Adrenal gland (tissue), 12 donors: Measurements from ENCODE around the gene PLEKHA7. TPM values are rescaled to one million over a fixed set of nuclear protein-coding genes. Genes with fewer than 3 reads are reported as not detected.

ENCODE experiments used
- DNase-seq, 7 donors: peaks; one replicate each; pipeline ENCODE4 v3.0.0-alpha.2; 2019 to 2020
- H3K27ac ChIP-seq, 5 donors: fragments of 200-600 bp; sonication (generic) in 4 of 5; 1 replicate in 3 of 5; 2 replicates in 2 of 5; pipeline versions ENCODE4 v1.5.1 to v1.8.0; 2016 to 2020; ENCODE audit warnings: mild to moderate bottlenecking in 1 of 5
- H3K27me3 ChIP-seq: fragments of 200-600 bp; 2 replicates; pipeline ENCODE4 v1.8.0; 2021
- H3K36me3 ChIP-seq, 2 donors: fragments of 200-600 bp; replicated peaks in 1 of 2; 1 replicate in 1 of 2; 2 replicates in 1 of 2; pipeline versions ENCODE4 v1.5.1 to v1.8.0; 2018 to 2022
- H3K4me1 ChIP-seq, 2 donors: fragments of 200-600 bp; replicated peaks in 1 of 2; 1 replicate in 1 of 2; 2 replicates in 1 of 2; pipeline versions ENCODE4 v1.5.1 to v1.8.0; 2018 to 2021
- H3K4me3 ChIP-seq, 4 donors: fragments of 200-600 bp; sonication (generic) in 3 of 4; one replicate each; pipeline ENCODE4 v1.5.1; 2016 to 2018
- H3K9me3 ChIP-seq, 3 donors: fragments of 200-600 bp; sonication (generic) in 1 of 3; replicated peaks in 1 of 3; 1 replicate in 2 of 3; 2 replicates in 1 of 3; pipeline versions ENCODE4 v1.5.1 to v1.8.0; 2016 to 2021
- POLR2A ChIP-seq, 2 donors: fragments of 450-650 bp; IDR thresholded peaks; one replicate each; pipeline ENCODE4 v1.6.1; 2017; ENCODE audit warnings: antibody characterized with exemption in 2 of 2, mild to moderate bottlenecking in 2 of 2, moderate library complexity in 1 of 2
- WGBS, 4 donors: extraction: QIAGEN DNeasy Blood & Tissue Kit in 2 of 4; methylation state at CpG; one replicate each; pipeline versions ENCODE4 v1.1.5 to v1.1.7; 2013 to 2017; 5-methylcytosine and 5-hydroxymethylcytosine counted together
- intact Hi-C, 2 donors: fragments of 100-400 bp; cut with DNase I; formaldehyde crosslinking; loops; one replicate each; pipeline versions ENCODE4 v1.14.1 to v1.15.0; 2022 to 2023
- polyA plus RNA-seq, 3 donors: library from polyadenylated mRNA; stranded (reverse); fragments of 200-250 nt in 2 of 3; fragments of 350-450 nt in 1 of 3; fragmentation: Illumina TruSeq in 1 of 3; extraction: RNeasy Lipid Tissue Mini Kit (QIAGEN cat#74804) in 1 of 3; gene quantifications; one replicate each; pipeline ENCODE4 v1.2.3, GENCODE V29; 2013 to 2014
- total RNA-seq, 9 donors: library from RNA; depleted of rRNA in 4 of 9; stranded (reverse); fragments of >200 nt in 4 of 9; fragments of 120-200 nt in 1 of 9; fragmentation: NEBNext Ultra II Directional in 1 of 9; extraction: Animal tissue kit (Norgen Biotek cat#: 25700) in 1 of 9; gene quantifications; one replicate each; pipeline versions ENCODE4 v1.1.0 to v1.2.4, GENCODE V29; 2013 to 2023
- TF ChIP-seq, protein P1 (sequence below), 6 experiments: fragments of 450-650 bp in 4 of 6; fragments of 200-600 bp in 2 of 6; sonication (generic) in 1 of 6; IDR thresholded peaks; 1 replicate in 5 of 6; 2 replicates in 1 of 6; pipeline versions ENCODE4 v1.5.1 to v1.8.0; 2016 to 2021; ENCODE audit warnings: antibody characterized with exemption in 6 of 6, mild to moderate bottlenecking in 2 of 6, moderate library complexity in 1 of 6
- donor health status: healthy with polysubstance abuse.
- donor health status: Bipolar disorder and iron deficiency.
- donor health status: DM: yes; HTN: yes; CAD: no.
- donor health status: DM: no; HTN: no; CAD: no.
- donor health status: DM: no; HTN: no; CAD: no.
- donor health status: DM: yes; HTN: yes; CAD: no.

PLEKHA7 gene
- total and polyA plus RNA-seq, 12 donors = 0.54 to 23.7 (median 2.7) TPM

DNA sequence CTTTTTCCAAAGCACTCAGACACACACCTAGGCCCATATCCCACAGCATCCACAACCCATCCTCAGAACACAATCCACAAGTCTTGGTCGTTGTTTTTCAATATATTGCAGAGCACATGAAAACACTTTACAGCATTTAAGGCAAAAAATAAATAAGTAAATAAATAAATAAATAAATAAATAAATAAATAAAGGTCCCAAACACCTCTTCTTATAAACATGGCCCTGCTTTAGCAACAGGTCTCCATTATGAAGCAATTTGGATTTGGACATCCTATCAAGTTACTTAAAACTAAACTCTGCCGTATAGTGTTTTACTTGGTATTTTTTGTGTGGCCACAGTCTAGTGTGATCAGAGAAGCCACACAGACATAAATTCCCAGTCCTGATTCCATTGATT, 10.7 kb upstream of the PLEKHA7 start:
- TF ChIP-seq, protein P1, sequence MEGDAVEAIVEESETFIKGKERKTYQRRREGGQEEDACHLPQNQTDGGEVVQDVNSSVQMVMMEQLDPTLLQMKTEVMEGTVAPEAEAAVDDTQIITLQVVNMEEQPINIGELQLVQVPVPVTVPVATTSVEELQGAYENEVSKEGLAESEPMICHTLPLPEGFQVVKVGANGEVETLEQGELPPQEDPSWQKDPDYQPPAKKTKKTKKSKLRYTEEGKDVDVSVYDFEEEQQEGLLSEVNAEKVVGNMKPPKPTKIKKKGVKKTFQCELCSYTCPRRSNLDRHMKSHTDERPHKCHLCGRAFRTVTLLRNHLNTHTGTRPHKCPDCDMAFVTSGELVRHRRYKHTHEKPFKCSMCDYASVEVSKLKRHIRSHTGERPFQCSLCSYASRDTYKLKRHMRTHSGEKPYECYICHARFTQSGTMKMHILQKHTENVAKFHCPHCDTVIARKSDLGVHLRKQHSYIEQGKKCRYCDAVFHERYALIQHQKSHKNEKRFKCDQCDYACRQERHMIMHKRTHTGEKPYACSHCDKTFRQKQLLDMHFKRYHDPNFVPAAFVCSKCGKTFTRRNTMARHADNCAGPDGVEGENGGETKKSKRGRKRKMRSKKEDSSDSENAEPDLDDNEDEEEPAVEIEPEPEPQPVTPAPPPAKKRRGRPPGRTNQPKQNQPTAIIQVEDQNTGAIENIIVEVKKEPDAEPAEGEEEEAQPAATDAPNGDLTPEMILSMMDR (IDR thresholded peaks at IDR 0.05) = no peak
- TF ChIP-seq POLR2A (IDR thresholded peaks at IDR 0.05) = no peak
- no peak overlapping the region for H3K27ac ChIP-seq
- H3K4me1 ChIP-seq = no peaks in the 10 kb centered on the region
- H3K4me3 ChIP-seq = no peak overlapping the region
- H3K36me3 ChIP-seq = no peaks in the 10 kb centered on the region
- WGBS, 4 donors = 85 to 94% (median 87%) methylated on average over 2 of the region's 2 CpGs
- intact Hi-C loops = no loop called here
- H3K9me3 ChIP-seq = no peaks in the 10 kb centered on the region
- DNase-seq = no peak
- no peaks in the 10 kb centered on the region for H3K27me3 ChIP-seq

DNA sequence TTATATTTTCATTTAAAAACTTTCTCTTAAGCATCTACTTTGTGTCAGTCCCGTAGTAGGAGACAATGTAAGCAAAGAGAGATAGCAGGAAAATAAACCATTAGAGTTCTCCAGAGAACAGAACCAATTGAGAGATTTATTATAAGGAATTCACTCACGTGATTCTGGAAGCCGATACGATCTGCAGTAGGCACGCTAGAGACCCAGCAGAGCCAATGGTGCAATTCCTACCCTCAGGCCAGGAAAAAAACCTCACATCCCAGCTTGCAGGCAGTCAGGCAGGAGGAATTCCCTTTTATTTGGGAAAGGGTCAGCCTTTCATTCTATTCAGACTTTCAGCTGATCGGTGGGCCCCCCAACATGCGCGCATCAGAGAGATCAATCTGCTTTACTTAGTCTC, 7.3 kb upstream of the PLEKHA7 start:
- 75 to 84% (median 82%) methylated on average over 8 of the region's 8 CpGs for WGBS, 4 donors
- intact Hi-C loops = no loop called here
- no peaks in the 10 kb centered on the region for H3K36me3 ChIP-seq

DNA sequence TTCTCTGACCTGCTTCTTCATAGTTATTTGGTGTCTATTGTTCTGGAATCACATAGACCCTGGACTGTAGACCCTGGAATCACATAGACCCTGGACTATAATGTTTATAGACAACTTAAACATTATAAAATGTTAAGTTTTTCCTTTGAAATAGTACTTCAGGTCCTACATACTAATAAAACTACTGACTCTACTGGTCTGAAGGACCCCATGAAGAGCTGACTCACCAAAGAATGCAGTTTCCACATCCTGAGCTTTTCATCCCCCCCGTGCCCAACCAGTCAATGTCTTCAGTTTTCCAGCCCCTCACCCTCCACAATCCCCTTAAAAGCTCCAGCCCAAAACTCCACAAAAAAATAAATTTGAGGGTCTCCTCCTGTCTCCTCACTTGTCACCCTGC, 6.6 kb upstream of the PLEKHA7 start:
- Histone ChIP-seq H3K4me1 (no peaks in the 10 kb centered on the region), H3K36me3 (no peaks in the 10 kb centered on the region), H3K27me3 (no peaks in the 10 kb centered on the region), H3K4me3 (no peak overlapping the region), H3K9me3 (no peaks in the 10 kb centered on the region), H3K27ac (no peak overlapping the region)
- DNase-seq = no peak
- intact Hi-C loops = no loop called here
- no peak for TF ChIP-seq POLR2A (IDR thresholded peaks at IDR 0.05)
- TF ChIP-seq, protein P1 (IDR thresholded peaks at IDR 0.05) = no peak
- WGBS, 4 donors = 84 to 92% (median 91%) methylated on average over 1 of the region's 1 CpG

More for the DNA sequence above, 7.3 kb upstream of the PLEKHA7 start:
- no peak overlapping the region for H3K27ac ChIP-seq
- H3K4me1 ChIP-seq = no peaks in the 10 kb centered on the region
- no peak overlapping the region for H3K4me3 ChIP-seq
- no peak for DNase-seq
- no peak for TF ChIP-seq POLR2A (IDR thresholded peaks at IDR 0.05)
- TF ChIP-seq, protein P1 (IDR thresholded peaks at IDR 0.05) = no peak
- H3K27me3 ChIP-seq = no peaks in the 10 kb centered on the region
- H3K9me3 ChIP-seq = no peaks in the 10 kb centered on the region

DNA sequence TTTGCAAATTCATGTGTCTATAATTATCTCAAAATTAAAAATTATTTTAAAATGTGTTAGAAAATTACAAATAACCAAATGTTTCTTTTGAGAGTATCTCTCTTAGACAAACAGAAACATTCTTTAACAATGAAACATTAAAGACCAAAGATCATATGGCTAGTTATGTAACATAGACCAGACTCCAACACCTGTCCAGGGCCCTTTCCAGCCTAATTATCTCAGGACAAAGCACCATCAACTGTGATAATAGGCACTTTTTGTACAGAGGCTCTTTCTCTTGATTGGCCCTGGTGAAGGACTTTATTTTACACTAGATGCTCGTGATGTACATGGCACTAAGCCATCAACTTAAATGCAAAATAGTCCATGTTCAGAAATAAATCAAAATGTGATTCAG, 5.0 kb upstream of the PLEKHA7 start:
- H3K36me3 ChIP-seq = no peaks in the 10 kb centered on the region
- H3K27me3 ChIP-seq = no peaks in the 10 kb centered on the region
- TF ChIP-seq, protein P1 (IDR thresholded peaks at IDR 0.05) = no peak
- no peak for TF ChIP-seq POLR2A (IDR thresholded peaks at IDR 0.05)
- no peak overlapping the region for H3K27ac ChIP-seq
- no peaks in the 10 kb centered on the region for H3K9me3 ChIP-seq
- 69 to 80% (median 76%) methylated on average over 1 of the region's 1 CpG for WGBS, 4 donors
- no peak for DNase-seq
- intact Hi-C loops = no loop called here
- H3K4me3 ChIP-seq = no peak overlapping the region
- no peaks in the 10 kb centered on the region for H3K4me1 ChIP-seq
